H4 (cell line): ENCODE results near the gene PRDM15. TPM values are rescaled to one million over a fixed set of nuclear protein-coding genes. Genes with fewer than 3 reads are reported as not detected.

Source experiments
- DNase-seq: peaks from one replicate; pipeline ENCODE4 v3.0.0-alpha.2; 2015; ENCODE audit warnings: low spot score
- total RNA-seq: library from RNA; depleted of rRNA; stranded (reverse); fragments of >200 nt; shearing (Covaris generic); gene quantifications from 2 replicates; pipeline ENCODE4 v1.2.3, GENCODE V29; 2014

Gene PRDM15
- total RNA-seq, 1 experiment from 2014 or later = 2.4 TPM

DNA sequence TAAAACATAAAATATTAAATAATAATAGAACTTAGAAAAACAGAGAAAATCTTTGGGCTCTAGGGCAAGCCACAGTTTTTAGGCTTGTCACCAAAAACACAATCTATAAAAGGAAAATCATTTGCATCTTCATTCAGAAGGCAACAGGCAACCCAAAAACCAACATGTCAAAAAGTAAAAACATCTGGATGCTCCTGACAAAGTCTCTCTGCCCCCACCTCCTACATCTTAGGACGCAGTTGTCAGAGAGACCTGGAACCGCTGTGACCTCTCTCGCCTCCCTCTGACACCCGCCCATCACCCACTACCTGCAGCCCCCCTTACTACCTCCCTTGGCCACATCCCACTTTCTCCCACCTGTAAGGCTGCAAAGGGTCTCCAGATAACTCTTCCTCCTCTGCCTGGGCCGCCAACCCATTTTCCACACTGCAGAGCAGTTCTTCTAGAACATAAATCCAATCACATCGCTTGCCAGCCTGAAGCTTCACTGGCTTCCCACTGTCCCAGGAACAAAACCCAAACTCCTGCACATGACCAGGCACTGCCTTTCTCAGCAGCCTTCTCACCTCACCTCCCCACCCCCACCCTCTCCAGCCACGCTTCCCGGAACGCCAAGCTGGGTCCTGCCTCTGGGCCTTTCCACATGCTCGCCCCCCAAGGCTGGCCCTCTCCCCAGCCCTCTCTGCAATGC, 14.7 kb downstream of the PRDM15 start:
- DNase-seq = no peak

DNA sequence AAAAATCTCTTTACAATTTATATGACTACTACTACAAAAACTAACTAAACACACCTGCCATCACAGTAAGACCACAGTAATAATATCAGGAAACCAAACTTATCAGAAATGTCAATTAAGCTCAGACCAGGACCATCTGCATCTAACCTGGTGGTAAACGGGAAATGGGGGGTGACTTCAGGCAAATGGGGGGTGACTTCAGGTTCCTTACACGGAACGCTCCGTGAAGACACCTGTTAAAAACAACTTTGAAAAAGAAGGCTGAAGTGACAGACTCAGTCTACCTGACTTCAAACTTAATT, 15.8 kb downstream of the PRDM15 start:
- no peak for DNase-seq

DNA sequence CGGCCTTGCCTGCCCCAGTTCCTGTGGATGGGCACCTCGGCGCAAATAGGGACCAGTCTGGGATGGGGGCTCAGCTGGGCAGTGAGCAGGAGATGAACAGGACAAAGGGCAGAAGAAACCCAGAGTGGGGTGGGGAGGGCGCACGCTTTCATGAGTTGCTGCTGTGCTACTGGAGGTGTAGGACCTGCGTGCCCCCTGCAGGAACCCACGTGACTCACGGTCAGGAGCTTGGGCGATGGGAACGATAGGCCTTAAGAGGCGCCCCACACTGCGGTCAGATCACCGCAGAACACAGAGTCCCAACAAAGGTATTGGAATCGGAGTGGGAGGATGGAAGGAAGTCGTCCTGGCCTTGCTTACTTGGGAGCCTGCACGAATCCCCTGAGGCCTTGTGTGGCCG, 17.2 kb downstream of the PRDM15 start:
- DNase-seq = no peak

DNA sequence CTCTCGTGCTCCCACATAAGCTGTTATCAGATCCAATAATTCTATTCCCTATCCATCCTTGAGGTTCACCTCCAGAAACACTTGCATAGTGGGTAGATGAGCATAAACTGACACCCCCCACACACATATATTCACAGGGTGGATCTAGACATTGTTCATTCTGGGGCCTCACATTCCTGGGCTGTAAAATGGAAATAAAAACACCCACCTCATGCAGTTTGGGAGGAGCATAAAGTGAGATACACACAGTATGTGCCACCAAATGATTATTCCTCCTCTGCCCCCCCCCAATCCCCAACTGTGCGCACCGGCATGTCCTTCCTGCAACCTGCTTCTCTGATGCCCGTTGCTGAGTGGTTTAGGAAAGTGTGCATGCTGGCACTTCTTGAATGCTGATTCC, 17.9 kb downstream of the PRDM15 start:
- no peak for DNase-seq

DNA sequence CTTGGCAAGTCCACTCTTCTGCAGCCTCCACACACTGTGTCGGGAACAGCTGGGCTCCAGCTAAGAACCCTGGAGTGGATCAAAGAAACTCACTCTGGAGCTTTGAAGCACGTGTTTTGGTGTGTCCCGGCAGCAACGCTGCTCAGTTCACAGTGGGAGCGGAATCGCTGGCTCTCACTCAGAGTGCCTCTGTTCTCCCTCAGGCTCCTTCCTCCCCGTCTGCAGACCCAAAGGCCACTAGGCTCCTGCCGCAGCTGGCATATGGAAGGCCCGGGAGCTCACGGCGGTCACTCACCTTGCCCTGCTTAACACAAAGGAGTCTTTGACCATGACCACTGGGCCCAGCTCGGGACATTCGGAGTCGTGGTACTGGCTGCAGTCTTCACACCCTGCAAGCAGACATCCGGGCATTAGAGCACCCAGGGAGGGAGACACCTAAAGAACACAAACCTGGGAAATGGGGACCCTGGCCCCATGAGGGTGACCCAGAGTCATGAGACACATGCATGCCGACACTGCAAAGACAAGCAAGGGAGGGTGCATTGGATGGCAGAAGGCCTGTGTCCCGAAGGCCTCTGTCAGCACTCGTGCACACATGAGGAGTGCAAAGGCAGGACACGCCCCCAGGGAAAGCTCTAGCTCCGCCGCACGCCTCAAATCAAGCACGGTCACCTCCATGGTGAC, 19.7 kb downstream of the PRDM15 start:
- no peak for DNase-seq

DNA sequence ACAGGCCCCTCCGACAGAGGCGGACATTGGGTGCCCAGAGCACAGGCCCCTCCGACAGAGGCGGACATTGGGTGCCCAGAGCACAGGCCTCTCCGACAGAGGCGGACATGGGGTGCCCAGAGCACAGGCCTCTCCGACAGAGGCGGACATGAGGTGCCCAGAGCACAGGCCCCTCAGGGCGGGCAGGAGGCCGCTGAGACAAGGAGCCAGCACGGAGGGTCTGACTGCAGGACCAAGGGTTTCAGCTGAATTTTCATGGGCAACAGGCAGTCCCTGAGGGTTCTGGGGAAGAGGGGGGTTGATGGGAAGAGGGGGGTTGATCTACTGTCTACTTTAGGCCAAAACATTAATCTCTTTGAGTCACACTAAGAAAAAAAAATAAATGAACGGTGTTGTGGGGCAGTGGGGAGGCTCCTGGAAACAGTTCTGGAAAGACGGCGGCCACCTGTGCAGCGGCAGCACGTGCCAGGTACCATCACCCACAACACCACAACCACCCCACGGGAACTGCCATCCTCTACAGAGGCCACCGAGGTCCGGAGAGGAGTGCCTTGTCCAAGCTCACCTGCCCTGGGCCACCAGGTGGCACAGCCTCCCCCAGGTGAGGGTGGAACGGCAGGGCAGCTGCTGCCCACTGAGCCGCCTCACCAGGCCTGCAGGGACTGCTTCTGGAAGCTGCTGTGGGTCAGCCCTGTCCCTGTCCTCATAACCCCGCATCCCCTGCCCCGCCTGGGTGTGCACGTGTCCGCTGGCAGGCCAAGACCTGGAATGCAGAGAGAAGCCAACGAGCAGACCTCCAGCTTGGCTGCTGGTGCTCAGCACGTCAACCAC, 20.5 kb downstream of the PRDM15 start:
- DNase-seq = no peak

DNA sequence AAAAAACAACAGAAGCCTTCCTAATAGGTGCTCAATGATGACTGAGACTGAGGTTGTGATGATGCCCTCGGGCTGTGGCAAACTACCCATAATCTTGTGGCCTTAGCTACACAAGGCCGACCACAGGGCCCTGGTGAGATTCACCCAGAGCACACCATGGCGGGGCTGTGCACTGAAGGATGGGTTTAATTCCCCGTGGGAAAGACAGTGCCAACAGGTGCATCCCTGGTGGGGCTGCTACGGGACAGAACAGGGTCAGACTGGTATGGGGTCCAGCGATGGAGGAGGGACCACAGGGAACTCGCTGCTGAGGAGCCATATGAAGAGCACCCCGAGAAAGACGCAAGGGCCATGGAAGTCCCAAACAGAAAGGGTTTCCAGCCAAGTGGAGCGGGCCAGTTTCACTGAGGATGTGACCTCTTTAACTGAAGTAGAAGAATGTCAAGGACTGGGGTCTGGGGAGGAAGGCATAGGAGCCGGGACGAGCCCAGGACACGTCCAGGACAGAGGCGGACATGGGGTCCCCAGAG, 21.3 kb downstream of the PRDM15 start:
- DNase-seq = no peak

DNA sequence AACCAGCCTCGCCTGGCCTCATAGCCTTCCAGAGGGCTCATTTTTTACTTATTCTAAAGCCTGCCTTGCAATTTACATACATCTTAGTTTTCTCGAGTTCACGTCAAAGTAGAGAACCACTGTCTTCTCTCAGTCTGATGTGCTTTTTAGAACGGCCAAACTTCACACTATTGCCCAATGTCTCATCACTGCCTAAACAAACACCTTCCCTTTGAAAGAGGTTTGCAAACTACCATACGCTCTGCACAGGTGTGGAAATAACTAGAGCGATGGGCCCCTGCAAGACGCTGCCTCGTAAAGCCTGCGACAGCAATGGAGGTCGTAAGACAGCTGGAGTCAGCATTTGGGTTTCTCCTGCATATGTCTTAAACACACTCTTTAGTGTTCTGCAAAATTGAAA, 22.6 kb downstream of the PRDM15 start:
- no peak for DNase-seq

DNA sequence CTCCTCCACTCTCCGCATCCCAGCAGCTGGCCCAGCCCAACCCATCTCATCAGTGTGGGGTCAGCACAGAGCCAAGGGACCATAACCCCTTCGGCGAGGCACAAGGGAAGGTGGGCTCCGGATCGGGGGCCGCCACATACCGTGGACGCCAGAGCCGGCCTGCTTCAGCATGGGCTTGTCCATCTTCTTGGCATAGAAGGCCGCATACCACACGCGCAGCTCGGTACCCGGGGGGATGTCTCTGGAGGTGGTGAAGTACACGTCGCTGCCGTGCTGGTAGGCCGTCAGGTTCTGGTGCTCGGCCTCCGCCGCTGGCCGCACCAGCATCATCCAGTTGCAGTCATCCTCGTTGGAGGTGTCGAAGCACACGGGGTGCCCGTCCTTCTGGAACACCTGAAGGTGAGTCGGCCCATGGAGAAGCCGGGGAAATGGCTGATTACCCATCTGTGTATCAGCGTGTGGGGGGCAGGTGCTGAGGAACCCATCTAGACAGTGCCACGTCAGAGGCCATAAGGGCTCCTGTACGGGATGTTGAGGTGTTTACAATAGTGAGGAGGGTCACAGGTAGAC, 24.6 kb downstream of the PRDM15 start:
- no peak for DNase-seq

DNA sequence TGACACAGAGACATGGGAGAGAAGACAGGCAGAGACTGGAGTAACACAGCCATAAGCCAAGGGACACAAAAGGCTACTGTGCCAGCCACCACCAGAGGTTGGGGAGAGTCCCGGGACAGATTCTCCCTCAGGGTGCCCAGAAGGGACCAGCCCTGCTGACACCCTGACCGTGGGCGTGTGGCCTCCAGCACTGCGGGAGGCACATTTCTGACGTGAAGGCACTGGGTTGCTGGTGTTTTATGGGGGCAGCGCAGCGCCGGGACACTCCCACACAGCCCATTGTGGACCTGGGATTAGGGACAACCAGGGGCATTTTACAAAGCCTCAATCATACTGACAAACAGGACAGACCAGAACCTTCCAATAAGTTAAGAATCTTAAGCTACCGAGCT, 26.2 kb downstream of the PRDM15 start:
- no peak for DNase-seq

DNA sequence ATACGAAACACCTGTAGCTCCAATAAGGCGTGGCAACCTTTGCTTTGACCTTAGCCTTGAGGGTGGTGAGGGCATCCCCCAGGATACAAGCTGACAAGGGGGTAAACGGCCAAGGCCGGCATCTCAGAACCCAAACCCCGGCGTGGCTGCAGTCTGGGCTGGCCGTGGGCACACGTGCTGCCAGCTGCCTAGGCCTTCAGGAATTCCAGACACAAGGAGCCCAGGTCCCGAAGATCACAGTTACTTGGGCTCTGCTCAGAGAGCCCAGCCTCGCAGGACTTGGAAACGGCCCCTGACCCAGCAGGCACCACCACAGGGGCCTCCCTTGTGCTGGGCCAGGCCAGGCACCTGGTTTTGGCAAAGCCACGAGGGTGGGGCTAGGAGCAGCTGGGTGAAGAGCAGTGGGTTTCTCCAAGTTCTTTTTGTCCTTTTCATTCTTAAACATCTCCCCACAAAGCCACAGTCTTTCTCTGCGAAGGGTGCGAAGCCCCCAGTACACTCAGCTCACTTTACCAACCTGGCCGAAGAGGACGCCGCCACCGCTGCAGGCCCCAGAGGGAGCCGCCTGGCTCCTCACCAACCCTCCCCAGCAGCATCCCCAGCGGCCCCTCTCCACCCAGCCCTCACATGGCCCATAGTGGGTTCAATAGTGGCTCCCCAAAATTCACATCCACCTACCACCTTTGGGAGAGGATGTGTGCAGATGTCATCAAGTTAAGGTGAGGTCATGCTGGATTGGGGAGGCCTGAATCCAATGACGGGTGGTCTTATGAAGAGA, 26.8 kb downstream of the PRDM15 start:
- DNase-seq = no peak

DNA sequence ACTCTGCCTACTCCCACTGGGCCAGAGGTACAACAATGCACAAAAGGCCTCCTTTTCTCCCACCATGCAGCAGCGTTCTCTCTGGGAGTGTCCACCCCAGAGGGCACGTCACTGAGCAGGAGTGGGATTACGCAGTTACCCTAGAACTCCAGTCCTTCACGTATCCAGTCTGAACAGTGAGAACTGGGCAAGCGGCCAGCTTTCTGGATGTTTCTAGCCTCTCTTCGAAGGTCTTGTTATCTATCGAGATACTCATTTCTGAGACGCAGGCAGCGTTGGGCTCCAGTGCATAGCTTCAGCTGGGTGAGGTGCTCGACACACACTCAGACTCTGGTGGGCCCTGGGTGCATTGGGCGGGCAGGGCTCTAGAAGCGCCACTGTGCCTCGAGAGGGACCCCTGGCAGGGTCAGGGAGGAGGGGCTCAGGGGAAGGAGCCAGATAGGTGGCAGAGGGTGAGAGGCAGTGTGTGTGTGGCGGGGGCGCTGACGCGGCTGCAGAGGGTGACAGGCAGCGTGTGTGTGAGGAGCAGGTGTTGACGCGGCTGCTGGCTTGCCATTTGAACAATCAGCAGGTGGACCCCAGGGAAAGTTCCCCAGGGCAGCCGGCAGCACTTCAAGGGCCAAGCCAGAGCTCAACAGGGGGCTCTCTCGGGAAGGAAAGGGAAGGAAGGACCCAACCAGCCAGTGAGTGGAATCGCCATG, 27.9 kb downstream of the PRDM15 start:
- DNase-seq = no peak

DNA sequence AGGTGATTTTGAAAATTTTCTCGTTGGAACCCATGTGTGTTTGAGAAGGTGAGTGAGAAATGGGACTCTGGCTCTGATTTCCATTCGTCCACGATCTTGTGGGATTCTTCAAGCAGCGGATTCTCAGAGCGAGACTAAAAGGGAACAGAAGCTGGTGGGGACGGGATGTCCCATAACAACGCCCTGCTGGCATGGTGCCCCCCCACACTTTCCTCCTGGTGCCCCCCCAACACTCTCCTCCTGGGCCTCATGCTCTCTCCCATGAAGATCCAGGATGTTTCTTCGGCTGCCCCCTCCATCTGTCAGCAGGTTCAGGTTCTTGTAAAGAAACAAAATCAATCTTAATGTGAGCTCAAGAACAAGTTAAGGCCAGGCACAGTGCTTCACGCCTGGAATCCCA, 29.1 kb downstream of the PRDM15 start:
- DNase-seq = no peak

DNA sequence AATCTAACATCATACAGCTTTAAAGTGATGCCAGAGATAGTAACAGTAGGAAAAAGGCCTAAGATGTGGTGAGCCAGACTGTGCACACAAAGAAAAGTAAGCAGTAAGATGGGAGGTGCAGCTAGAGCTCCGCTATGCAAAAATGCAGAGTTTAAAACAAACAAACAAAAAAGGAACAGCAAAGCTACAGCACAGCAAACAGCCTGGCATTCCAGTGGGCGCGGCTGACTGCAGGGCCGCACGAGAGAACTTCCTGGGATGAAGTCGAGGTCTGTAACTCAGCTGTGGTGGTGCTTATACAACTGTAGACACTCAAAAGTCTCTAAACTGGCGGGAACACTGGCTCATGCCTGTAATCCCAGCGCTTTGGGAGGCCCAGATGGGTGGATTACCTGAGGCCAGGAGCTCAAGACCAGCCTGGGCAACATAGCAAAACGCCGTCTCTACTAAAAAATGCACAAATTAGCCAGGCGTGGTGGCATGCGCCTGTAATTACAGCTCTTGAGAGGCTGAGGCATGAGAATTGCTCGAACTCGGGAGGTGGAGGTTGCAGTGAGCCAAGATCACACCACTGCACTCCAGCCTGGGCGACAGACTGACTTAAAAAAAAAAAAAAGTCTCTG, 30.1 kb downstream of the PRDM15 start:
- no peak for DNase-seq

DNA sequence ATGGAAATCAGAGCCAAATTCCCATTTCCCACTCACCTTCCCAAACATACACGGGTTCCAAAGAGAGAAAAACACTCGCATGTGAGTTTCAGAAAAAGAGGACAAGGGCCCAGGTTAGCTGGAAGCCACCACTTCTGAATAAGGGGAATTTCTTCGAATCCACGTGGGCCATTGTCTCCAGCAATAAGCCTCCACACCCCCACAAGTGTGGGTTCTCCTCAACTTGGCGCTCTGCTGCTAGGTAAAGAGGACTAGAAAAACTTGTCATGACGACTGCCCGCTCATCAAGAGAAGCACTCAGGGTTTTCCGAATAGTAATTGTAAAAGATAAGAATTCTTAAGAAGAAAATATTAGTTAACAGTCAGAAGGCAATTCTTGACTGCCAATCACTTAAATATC, 30.6 kb downstream of the PRDM15 start:
- no peak for DNase-seq

DNA sequence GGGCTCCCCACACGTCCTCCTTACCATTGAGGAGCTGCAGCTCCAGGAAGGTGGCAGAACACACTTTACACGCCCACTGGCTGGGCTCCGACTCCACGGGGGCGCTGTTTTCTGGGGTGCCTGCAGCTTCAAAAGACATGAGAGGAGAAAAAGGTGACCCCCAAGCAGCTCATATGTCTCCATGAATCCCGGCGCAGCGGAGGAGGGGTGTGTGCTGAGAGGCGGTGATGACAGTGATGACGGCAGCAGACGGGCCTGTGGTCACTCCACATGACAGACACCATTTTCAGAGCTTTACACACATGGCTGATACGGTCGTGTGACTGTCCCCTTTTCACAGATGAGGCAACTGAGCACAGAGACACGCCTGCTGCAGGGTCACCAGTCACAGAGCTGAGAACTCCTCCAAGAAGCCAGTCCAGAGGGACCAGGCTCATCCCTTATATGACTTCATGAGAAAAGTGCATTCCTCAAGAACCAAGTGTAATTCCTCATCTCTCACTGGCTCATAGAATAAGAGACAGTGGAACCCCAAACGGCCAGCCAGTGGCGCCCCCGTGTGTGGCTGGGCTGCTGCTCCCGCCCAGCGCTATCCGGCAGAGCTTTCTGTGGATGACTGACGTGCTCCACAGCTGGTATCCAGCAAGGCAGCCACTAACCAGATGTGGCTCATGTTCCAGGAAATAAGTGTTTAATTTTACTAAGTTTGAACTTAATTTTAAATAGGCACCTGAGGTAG, 31.9 kb downstream of the PRDM15 start:
- DNase-seq = no peak

DNA sequence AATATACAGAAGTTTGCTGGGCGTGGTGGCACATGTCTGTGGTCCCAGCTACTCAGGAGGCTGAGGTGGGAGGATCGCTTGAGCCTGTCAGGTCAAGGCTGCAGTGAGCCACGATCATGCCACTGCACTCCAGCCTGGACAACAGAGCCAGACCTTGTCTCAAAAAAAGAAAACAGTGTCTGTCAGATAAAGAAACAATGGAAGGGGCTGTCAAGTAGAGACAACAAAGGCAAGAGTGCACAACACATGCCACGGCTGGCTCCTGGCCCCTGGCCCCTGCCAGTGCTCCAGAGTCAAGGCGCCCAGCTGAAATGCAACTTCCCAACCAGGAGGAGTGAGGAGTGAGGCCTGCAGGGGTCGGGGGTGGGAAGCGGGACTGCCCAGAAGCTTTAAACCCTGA, 32.6 kb downstream of the PRDM15 start:
- no peak for DNase-seq

DNA sequence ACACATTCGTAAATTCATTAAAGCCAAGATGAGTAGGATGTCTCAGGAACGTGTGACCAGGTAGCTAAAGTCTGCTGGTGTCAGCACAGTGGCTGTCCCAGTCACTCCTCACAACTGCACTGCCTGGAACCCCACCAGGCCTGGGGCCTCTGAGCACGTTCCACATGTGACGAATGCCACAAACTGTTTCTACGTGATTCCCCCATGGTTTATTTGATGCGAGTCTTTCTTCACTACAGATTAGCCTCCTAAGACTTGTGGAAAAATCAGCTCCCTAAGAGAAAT, 33.2 kb downstream of the PRDM15 start:
- no peak for DNase-seq

DNA sequence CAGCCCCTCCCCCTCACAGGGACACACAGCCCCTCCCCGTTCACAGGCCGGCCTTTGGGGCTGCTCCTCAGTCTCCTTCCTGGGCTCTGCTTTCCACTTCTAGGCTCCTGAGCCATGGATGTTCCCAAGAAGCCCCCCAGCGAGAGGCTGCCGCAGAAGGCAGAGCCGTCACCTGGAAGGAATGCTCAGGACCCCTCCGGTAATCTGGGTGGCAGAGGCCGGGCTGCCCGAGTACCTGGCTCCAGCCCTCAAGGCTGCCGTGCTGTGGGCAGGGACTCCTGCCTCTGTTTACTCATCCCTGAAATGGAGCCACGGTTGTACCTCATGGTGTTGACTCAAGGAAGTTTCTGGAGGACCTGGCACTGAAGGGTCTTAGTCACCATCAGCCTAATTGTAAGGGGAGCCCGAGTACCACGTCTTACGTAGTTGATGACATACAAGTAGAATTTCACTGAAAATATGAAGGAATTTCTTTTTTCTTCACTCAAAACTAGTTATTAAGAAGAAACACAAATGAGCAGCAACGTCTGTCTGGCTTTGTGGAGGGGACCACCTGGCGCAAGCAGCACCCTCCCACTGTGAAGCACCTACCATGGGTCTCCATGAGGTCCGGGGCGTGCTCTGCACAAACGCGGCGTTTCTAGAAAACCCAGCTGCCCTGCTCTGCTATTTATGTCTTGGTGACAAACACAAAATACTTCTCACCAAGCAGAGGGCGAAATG, 33.7 kb downstream of the PRDM15 start:
- no peak for DNase-seq
